H1 (cell line): ENCODE results near the gene NT5C1A.

Source experiments
- EZH2 ChIP-seq: fragments of 200-600 bp; sonication (generic); IDR thresholded peaks from 2 replicates; pipeline ENCODE4 v1.7.1; 2012; ENCODE audit warnings: low read depth, mild to moderate bottlenecking, moderate library complexity, low read length, inconsistent platforms; ENCODE audit not compliant: severe bottlenecking
- NANOG ChIP-seq: IDR thresholded peaks from 2 replicates; pipeline ENCODE4 v1.6.1; 2011; ENCODE audit warnings: low read length, low read depth, mild to moderate bottlenecking, inconsistent platforms; ENCODE audit not compliant: insufficient read depth, poor library complexity, severe bottlenecking
- SP1 ChIP-seq: IDR thresholded peaks from 2 replicates; pipeline ENCODE4 v1.6.1; 2011; ENCODE audit warnings: low read depth, low read length
- TF ChIP-seq, protein P1 (sequence below), 3 experiments: IDR thresholded peaks; 1 replicate in 2 of 3; 2 replicates in 1 of 3; pipeline versions ENCODE4 v1.5.1 to v1.6.1; 2011; ENCODE audit warnings: low read length in 3 of 3, mild to moderate bottlenecking in 3 of 3, inconsistent platforms in 2 of 3, low read depth in 1 of 3, moderate library complexity in 1 of 3; ENCODE audit not compliant: insufficient read depth in 1 of 3; ENCODE audit errors: control extremely low read depth in 1 of 3

DNA sequence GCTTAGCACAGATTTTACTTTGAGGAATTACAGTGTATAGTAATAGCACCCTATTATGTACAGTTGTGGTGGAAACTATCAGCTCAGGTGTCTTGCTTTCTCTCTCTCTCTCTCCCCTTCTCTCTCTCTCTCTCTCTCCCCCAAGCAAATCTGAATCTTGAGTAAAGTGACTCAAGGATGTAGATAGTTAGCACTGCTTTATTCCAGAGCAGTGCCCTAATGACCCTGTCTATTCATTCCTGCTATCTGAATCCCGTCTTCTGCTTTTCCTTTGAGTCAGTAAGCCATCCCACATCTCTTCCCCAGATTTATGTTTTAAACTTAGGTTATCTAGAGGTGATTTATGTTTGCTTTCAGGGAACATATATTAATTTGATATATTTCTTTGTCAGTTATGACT, 24.5 kb upstream of the NT5C1A start:
- TF ChIP-seq, protein P1, sequence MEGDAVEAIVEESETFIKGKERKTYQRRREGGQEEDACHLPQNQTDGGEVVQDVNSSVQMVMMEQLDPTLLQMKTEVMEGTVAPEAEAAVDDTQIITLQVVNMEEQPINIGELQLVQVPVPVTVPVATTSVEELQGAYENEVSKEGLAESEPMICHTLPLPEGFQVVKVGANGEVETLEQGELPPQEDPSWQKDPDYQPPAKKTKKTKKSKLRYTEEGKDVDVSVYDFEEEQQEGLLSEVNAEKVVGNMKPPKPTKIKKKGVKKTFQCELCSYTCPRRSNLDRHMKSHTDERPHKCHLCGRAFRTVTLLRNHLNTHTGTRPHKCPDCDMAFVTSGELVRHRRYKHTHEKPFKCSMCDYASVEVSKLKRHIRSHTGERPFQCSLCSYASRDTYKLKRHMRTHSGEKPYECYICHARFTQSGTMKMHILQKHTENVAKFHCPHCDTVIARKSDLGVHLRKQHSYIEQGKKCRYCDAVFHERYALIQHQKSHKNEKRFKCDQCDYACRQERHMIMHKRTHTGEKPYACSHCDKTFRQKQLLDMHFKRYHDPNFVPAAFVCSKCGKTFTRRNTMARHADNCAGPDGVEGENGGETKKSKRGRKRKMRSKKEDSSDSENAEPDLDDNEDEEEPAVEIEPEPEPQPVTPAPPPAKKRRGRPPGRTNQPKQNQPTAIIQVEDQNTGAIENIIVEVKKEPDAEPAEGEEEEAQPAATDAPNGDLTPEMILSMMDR (IDR thresholded peaks at IDR 0.05; ENCODE audit: control extremely low read depth in 1 of 3, insufficient read depth in 1 of 3, low read depth in 1 of 3, low read length in 3 of 3) = no peak
- TF ChIP-seq EZH2 = no peak
- no peak for TF ChIP-seq SP1
- no peak for TF ChIP-seq NANOG
